GM21447 (cell line): ENCODE measurements around the gene MEF2D.

ENCODE experiments used
- ATAC-seq: cut with Tn5 transposase; IDR thresholded peaks from one replicate; pipeline ENCODE4 v1.9.1; 2021; ENCODE audit not compliant: unreplicated experiment

MEF2D gene

GRCh38 chr1:156471496-156472490, 28.8 kb downstream of the MEF2D start:
- no peak for ATAC-seq

- ATAC-seq, result no peak
These were observed 30.1 kb downstream of the MEF2D start for GRCh38 chr1:156470473-156470872.

GRCh38 chr1:156468693-156469345, 31.8 kb downstream of the MEF2D start:
- ATAC-seq, result no peak

GRCh38 chr1:156467906-156468305, 32.7 kb downstream of the MEF2D start:
- ATAC-seq, result no peak

GRCh38 chr1:156467385-156467784, 33.2 kb downstream of the MEF2D start:
- ATAC-seq, result no peak

GRCh38 chr1:156465747-156466365, 34.7 kb downstream of the MEF2D start:
- ATAC-seq, result no peak

GRCh38 chr1:156464825-156465452, 35.6 kb downstream of the MEF2D start:
- ATAC-seq, result no peak

GRCh38 chr1:156464335-156464734, 36.2 kb downstream of the MEF2D start:
- ATAC-seq, result no peak

GRCh38 chr1:156463874-156464273, 36.7 kb downstream of the MEF2D start:
- ATAC-seq, result no peak

GRCh38 chr1:156462954-156463795, 37.4 kb downstream of the MEF2D start:
- no peak for ATAC-seq

- no peak for ATAC-seq
These were observed 38.6 kb downstream of the MEF2D start for GRCh38 chr1:156461781-156462647.

GRCh38 chr1:156461109-156461508, 39.5 kb downstream of the MEF2D start:
- no peak for ATAC-seq

GRCh38 chr1:156460525-156460924, 40.0 kb downstream of the MEF2D start:
- ATAC-seq, result no peak

GRCh38 chr1:156458181-156458503, 42.4 kb downstream of the MEF2D start:
- ATAC-seq, result no peak

GRCh38 chr1:156456625-156457465, 43.7 kb downstream of the MEF2D start:
- ATAC-seq, result peak; percentile 69

GRCh38 chr1:156455362-156455761, 45.2 kb downstream of the MEF2D start:
- ATAC-seq, result no peak

GRCh38 chr1:156452907-156453306, 47.7 kb downstream of the MEF2D start:
- no peak for ATAC-seq

- no peak for ATAC-seq
These were observed 48.9 kb downstream of the MEF2D start for GRCh38 chr1:156451505-156452160.
